Common myeloid progenitor, CD34-positive (primary cell): ENCODE results near the gene CELSR1.

Experiments
- CTCF ChIA-PET: fragments of 350-600 bp; sonication (Branson Sonifier 250); formaldehyde crosslinking; loops from one replicate; lab custom pipeline; 2021; ENCODE audit warnings: antibody characterized with exemption; lab: Charles Lee
- POLR2A ChIA-PET: fragments of 350-600 bp; sonication (Branson Sonifier 250); formaldehyde crosslinking; loops from one replicate; lab custom pipeline; 2021; ENCODE audit warnings: antibody characterized with exemption; lab: Charles Lee
- DNase-seq, 3 donors: peaks; one replicate each; pipeline versions ENCODE4 v3.0.0 to v3.0.0-alpha.2; 2013
- H3K27ac ChIP-seq, 2 experiments: 1 replicate in 1 of 2; 2 replicates in 1 of 2; pipeline ENCODE4 v1.7.0; 2013; ENCODE audit warnings: inconsistent platforms in 2 of 2, low read length in 2 of 2, mild to moderate bottlenecking in 2 of 2, low read depth in 1 of 2, moderate library complexity in 1 of 2; ENCODE audit not compliant: severe bottlenecking in 2 of 2, insufficient read depth in 1 of 2, poor library complexity in 1 of 2
- H3K27me3 ChIP-seq, 5 experiments: replicated peaks in 2 of 5; 1 replicate in 3 of 5; 2 replicates in 2 of 5; pipeline versions ENCODE4 v1.6.1 to v1.7.0; 2013; ENCODE audit warnings: low read length in 4 of 5, mild to moderate bottlenecking in 2 of 5, moderate library complexity in 2 of 5, inconsistent platforms in 1 of 5; ENCODE audit not compliant: insufficient read depth in 5 of 5, control insufficient read depth in 4 of 5
- H3K36me3 ChIP-seq, 4 experiments: 1 replicate in 2 of 4; 2 replicates in 2 of 4; pipeline versions ENCODE4 v1.6.1 to v1.7.0; 2013; ENCODE audit warnings: low read length in 3 of 4, control low read depth in 1 of 4, mild to moderate bottlenecking in 1 of 4; ENCODE audit not compliant: control insufficient read depth in 4 of 4, insufficient read depth in 4 of 4
- H3K4me1 ChIP-seq, 4 experiments: 1 replicate in 3 of 4; 2 replicates in 1 of 4; pipeline versions ENCODE4 v1.6.1 to v1.7.1; 2013; ENCODE audit warnings: low read length in 3 of 4, mild to moderate bottlenecking in 3 of 4, control low read depth in 1 of 4, inconsistent platforms in 1 of 4, moderate library complexity in 1 of 4; ENCODE audit not compliant: control insufficient read depth in 4 of 4, insufficient read depth in 4 of 4; ENCODE audit errors: control extremely low read depth in 1 of 4
- H3K4me3 ChIP-seq, 7 experiments: 1 replicate in 4 of 7; 2 replicates in 3 of 7; pipeline versions ENCODE4 v1.5.1 to v1.7.0; 2013; ENCODE audit warnings: mild to moderate bottlenecking in 7 of 7, low read length in 6 of 7, moderate library complexity in 6 of 7, inconsistent platforms in 2 of 7, low read depth in 2 of 7, control low read depth in 1 of 7; ENCODE audit not compliant: insufficient read depth in 4 of 7, control insufficient read depth in 1 of 7; ENCODE audit errors: extremely low read depth in 1 of 7
- H3K9me3 ChIP-seq, 5 experiments: 1 replicate in 4 of 5; 2 replicates in 1 of 5; pipeline versions ENCODE4 v1.6.1 to v1.7.1; 2013; ENCODE audit warnings: low read length in 4 of 5, mild to moderate bottlenecking in 2 of 5, inconsistent platforms in 1 of 5, low read depth in 1 of 5, moderate library complexity in 1 of 5; ENCODE audit not compliant: control insufficient read depth in 4 of 5, insufficient read depth in 2 of 5; ENCODE audit errors: control extremely low read depth in 1 of 5
- WGBS: methylation state at CpG from one replicate; pipeline ENCODE4 v1.1.5; 2013; ENCODE audit not compliant: insufficient coverage; 5-methylcytosine and 5-hydroxymethylcytosine counted together

CELSR1 gene

DNA sequence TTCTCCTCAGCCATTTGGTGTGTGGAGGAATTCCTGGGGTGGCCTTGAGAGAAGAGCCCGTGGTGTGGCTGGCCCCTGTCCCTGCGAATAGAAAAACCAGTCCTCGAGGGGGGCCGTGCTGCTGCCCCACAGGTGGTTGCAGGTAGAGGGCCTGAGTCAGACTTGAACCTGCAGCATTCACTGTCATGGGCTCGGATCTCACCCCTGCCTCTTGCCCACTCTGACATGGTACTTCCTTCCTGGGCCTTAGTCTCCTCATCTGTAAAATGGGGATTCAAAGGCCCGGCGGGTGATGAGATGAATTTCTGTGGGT, 182.5 kb downstream of the CELSR1 start:
- no peaks in the 10 kb centered on the region for H3K27me3 ChIP-seq
- ChIA-PET CTCF (interaction anchor here (2.2 to 3.3 kb wide), 2 partner anchors 187 to 208 kb away, joined by 5 to 31 read pairs; no protein-coding TSS in a partner anchor), POLR2A (interaction anchor here (1.7 kb wide), 1 partner anchor 187 kb away, joined by 7 read pairs; no protein-coding TSS in a partner anchor)
- 98% methylated on average over 5 of the region's 7 CpGs for WGBS
- peaks cover 8 to 81% (median 51%) of the 10 kb centered on the region in 4 experiments for H3K36me3 ChIP-seq
- no peak overlapping the region for H3K27ac ChIP-seq
- H3K4me3 ChIP-seq, result no peak overlapping the region
- H3K9me3 ChIP-seq, result peaks cover 0 to 2% (median 0%) of the 10 kb centered on the region in 5 experiments
- peaks cover 0 to 12% (median 4%) of the 10 kb centered on the region in 4 experiments for H3K4me1 ChIP-seq
- no peak for DNase-seq

DNA sequence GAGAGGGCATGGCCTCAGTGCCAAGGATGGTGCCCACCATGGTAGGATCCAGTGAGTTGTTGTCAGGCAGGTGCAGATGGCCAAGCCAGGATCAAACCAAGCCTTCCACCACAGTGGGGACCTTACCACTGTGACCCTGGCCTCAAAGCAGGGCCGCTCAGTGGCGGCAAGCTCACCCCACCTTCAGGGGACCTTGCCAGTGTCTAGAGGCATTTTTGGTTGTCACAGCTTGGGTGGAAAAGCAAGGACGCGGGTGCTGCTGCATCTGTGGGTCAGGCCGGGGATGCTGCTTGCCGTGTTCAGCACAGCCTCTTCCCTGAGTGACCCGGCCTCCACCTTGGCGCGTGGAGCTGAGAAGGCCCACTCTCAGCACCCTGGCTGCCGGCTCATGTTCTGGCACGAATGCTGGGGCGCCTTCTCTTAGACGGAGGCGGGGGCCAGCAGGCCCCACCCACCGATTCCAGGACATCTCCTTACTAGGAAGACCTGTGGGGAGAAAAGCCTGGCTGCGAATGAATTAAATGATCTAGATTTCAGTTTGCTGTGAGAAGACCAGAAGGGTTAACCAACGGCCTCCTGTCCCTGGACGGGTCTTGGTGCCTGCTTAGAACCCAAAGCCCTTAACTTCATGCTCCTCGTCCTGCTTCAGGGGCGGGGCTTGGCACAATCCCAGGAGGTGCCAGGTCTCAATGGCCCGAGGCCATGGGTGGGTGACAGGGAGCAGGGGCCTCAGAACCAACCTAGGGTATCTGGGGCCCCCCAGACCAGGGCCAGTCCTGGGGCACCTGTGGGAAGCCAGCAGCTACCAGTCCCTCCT, 183.0 kb downstream of the CELSR1 start:
- DNase-seq, result no peak
- 96% methylated on average over 10 of the region's 21 CpGs for WGBS
- peaks cover 10 to 85% (median 53%) of the 10 kb centered on the region in 4 experiments for H3K36me3 ChIP-seq
- H3K27me3 ChIP-seq, result no peaks in the 10 kb centered on the region
- H3K9me3 ChIP-seq, result no peaks in the 10 kb centered on the region
- H3K4me3 ChIP-seq, result no peak overlapping the region
- POLR2A ChIA-PET, result interaction anchor here (1.7 kb wide), 1 partner anchor 188 kb away, joined by 7 read pairs; no protein-coding TSS in a partner anchor
- peaks cover 0 to 12% (median 4%) of the 10 kb centered on the region in 4 experiments for H3K4me1 ChIP-seq
- no peak overlapping the region for H3K27ac ChIP-seq
- CTCF ChIA-PET, result interaction anchor here (2.2 to 3.3 kb wide), 2 partner anchors 188 to 208 kb away, joined by 5 to 31 read pairs; no protein-coding TSS in a partner anchor

DNA sequence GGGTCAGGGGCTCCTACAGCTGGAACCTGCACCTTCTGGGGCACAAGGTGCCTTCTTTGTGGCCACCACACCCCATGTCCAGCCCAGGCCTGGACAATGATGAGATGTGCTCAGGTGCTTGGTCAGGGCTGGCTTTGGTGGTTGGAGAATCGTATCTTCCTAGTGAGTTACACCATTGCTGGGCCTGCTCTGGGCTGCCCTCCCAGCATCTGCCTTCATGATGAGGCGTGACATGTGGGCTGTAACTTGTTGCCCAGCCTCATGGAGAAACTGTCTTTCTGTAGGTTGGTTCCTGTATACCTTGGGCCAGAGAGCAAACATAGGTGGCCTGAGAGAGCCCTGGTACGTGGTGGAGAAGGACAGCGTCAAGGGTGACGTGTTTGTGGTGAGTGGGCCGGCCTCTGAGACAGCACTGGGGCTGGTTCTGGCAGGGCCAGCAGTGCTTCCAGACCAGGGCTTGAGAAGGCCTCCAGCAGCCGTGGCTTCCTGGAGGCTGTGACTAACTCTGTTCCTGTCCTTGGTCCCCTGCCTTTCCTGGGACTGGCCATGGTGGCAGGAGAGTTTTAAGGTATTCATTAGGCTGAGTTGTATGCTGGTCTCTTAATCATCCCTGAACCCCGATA, 183.8 kb downstream of the CELSR1 start:
- no peaks in the 10 kb centered on the region for H3K9me3 ChIP-seq
- peaks cover 11 to 89% (median 57%) of the 10 kb centered on the region in 4 experiments for H3K36me3 ChIP-seq
- DNase-seq, result no peak
- 96% methylated on average over 6 of the region's 8 CpGs for WGBS
- H3K27me3 ChIP-seq, result no peaks in the 10 kb centered on the region
- CTCF ChIA-PET, result interaction anchor here (1.3 to 3.3 kb wide), 2 partner anchors 188 kb away, joined by 3 to 31 read pairs; no protein-coding TSS in a partner anchor
- H3K4me3 ChIP-seq, result no peak overlapping the region
- H3K4me1 ChIP-seq, result peaks cover 0 to 12% (median 4%) of the 10 kb centered on the region in 4 experiments
- POLR2A ChIA-PET, result no interaction called here
- no peak overlapping the region for H3K27ac ChIP-seq

DNA sequence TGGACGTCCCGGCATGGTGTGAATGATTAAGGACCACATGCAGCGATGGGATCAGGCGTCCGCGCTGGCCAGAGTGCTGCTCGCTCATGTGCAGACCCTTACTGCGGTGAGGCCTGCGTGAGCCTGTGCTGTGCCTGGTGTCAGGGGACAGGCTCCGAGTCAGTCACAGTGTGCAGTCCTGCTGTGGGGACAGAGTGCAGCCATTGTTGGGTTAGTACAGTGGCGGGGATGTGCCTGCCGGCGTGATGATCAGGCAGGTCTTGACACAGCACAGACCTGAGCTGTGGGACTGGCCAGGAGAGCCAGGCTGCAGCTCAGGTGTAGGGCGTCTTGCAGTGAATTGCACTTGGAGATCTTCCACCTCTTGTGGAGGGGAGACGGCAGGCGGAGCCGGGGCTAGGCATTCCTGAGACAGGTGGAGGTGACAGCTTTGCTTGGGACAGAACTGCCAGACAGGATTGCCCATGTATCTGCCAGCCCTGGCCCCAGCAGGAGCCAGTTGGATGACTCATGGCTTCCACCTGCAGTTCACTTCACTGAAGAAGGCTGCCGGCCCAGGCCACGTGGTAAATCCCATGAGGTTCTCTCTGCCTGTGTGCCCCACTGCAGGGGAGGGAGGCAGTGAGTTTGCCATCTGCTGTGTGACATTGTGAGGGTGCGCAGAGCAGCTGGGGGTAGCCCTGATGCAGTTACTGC, 184.6 kb downstream of the CELSR1 start:
- POLR2A ChIA-PET, result no interaction called here

DNA sequence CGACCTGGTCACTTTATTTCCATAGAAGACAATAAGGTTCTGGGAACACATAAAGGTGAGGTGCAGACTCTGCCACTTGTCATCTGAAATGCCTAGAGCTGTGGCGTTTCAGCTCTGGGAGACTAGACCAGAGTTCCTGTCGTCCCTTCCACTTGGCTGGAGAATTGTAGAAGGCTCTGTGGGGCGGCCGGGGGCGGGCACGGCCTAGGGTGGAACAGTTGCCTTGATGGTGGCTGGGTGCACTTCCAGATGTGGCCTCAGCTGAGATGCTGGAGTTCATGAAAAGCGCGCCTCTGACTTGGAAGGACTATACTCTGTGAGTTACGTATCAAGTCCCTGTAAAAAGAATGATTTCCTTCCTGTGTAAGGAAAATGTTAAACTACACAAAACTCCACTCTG, 185.1 kb downstream of the CELSR1 start:
- H3K36me3 ChIP-seq, result peaks cover 11 to 96% (median 64%) of the 10 kb centered on the region in 4 experiments
- H3K27ac ChIP-seq, result no peak overlapping the region
- no peak overlapping the region for H3K4me3 ChIP-seq
- ChIA-PET POLR2A (no interaction called here), CTCF (interaction anchor here (1.0 to 1.3 kb wide), 2 partner anchors 189 to 191 kb away, joined by 3 read pairs; no protein-coding TSS in a partner anchor)
- H3K4me1 ChIP-seq, result peaks cover 0 to under 1% (median 0%) of the 10 kb centered on the region in 4 experiments
- no peaks in the 10 kb centered on the region for H3K27me3 ChIP-seq
- no peak for DNase-seq
- H3K9me3 ChIP-seq, result no peaks in the 10 kb centered on the region
- 97% methylated on average over 9 of the region's 10 CpGs for WGBS

More for the DNA sequence above, 184.6 kb downstream of the CELSR1 start:
- no peak for DNase-seq
- H3K4me3 ChIP-seq, result no peak overlapping the region
- peaks cover 0 to 5% (median 2%) of the 10 kb centered on the region in 4 experiments for H3K4me1 ChIP-seq
- H3K27me3 ChIP-seq, result no peaks in the 10 kb centered on the region
- no peak overlapping the region for H3K27ac ChIP-seq
- 89% methylated on average over 11 of the region's 20 CpGs for WGBS
- CTCF ChIA-PET, result interaction anchor here (1.0 to 1.3 kb wide), 2 partner anchors 189 to 190 kb away, joined by 3 read pairs; no protein-coding TSS in a partner anchor
- H3K36me3 ChIP-seq, result peaks cover 11 to 93% (median 61%) of the 10 kb centered on the region in 4 experiments
- no peaks in the 10 kb centered on the region for H3K9me3 ChIP-seq

DNA sequence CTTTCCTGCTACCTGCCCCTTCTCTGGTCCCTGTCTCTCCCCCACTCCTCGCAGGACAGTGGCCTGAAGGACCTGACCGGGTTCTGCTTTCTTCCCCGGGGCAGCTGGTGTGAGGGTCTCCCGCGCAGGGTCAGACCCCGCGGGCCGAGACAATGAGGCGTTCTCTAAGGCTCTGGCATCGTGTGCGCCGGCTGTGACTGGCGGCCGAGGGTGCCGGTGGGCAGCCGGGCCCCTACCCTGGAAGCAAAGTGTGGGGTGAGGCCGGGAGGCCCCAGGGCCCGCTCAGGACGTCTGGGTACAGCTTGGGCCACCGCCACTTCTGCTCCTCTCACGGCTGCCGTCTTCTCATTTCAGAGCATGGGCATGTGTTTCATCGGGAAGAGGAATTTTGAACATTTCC, 185.7 kb downstream of the CELSR1 start:
- H3K4me3 ChIP-seq, result no peak overlapping the region
- H3K9me3 ChIP-seq, result no peaks in the 10 kb centered on the region
- WGBS, result 97% methylated on average over 23 of the region's 23 CpGs
- peaks cover 13 to 96% (median 63%) of the 10 kb centered on the region in 4 experiments for H3K36me3 ChIP-seq
- no peaks in the 10 kb centered on the region for H3K4me1 ChIP-seq
- no peak overlapping the region for H3K27ac ChIP-seq
- no peak for DNase-seq
- H3K27me3 ChIP-seq, result no peaks in the 10 kb centered on the region
- POLR2A ChIA-PET, result no interaction called here
- CTCF ChIA-PET, result interaction anchor here (1.0 kb wide), 1 partner anchor 191 kb away, joined by 3 read pairs; no protein-coding TSS in a partner anchor
